HG02588 (cell line): ENCODE results near the gene ALLC.

Source experiments
- ATAC-seq: cut with Tn5 transposase; IDR thresholded peaks from one replicate; pipeline ENCODE4 v1.9.1; 2021; ENCODE audit warnings: mild to moderate bottlenecking, moderate library complexity; ENCODE audit not compliant: unreplicated experiment

ALLC gene

DNA sequence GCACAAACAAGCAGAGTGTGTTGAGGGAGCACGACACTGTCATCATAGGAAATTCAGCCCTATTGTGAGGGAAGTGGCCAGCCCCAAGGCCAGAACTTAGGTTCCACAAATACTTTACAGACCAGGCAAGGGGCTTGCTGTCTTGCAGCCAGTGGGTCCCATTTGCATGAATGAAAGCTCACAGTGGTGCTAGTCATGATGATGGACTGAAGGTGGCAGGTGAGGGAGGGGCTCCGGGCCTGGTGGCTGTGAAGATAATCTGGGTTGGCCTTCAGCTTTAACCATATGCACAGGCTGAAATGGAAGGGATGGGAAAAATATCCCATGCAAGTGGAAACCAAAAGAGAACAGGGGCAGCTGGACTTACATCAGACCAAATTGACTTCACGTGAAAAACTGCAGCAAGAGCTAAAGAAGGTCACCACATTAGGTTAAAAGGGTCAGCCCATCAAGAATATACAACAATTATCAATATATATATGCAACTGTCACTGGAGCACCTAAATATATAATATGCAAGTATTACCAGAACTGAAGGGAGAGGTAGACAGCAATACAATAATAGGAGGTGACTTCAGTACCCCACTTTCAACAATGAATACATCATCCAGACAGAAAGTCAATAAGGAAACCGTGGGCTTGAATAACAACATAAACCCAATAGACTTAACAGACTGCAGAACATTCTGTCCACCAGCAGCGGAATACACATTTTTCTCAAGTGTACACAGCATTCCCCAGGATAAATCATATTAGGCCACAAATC is 84.9 kb downstream of the ALLC start:
- ATAC-seq = no peak

DNA sequence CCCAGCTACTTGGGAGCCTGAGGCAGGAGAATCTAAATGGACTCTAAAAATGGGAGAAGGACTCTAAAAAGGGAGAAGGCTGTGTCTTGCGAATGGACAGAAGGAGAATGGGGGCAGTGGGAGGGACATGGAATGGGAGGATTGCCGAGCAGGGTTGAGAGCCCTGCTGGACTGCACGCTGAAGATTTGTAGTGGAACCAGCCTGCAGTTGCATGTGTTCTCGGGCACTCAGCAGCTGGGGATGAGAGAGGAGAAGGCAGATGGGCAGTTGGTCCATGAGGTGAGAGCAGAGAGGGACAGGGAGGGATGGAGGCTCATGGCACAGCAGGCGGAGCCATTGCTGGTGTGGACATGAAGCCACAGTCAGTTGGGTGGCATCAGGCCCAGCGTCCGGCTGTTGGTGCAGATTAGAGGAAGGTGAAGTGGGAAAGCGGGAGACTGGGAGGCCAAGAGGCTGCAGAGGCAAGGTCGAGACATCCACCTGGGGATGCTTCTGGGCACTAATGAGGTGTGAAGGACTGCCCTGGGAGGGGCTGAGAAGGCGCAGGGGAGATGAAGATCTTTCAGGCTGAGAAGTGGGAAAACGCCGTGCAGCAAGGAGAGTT is 86.1 kb downstream of the ALLC start:
- no peak for ATAC-seq

DNA sequence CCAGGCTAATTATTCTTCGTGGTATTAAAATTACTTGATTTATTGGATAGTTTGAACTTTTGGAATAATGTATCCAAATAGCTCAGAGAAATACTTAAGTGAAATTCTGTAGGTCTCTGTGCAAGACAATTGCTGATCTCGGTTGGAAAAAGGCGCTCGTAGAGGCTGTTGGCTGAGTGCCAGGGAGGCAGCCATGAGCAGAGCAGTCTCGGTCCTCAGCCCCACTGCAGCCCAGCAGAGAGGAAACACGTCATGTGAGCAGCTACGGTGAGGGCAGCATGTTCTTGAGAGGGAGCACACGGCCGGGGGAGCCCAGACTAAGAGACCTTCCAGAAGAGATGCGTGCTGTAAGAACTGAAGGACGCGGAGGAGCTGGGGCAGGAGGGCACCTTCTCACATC is 87.9 kb downstream of the ALLC start:
- ATAC-seq = no peak

DNA sequence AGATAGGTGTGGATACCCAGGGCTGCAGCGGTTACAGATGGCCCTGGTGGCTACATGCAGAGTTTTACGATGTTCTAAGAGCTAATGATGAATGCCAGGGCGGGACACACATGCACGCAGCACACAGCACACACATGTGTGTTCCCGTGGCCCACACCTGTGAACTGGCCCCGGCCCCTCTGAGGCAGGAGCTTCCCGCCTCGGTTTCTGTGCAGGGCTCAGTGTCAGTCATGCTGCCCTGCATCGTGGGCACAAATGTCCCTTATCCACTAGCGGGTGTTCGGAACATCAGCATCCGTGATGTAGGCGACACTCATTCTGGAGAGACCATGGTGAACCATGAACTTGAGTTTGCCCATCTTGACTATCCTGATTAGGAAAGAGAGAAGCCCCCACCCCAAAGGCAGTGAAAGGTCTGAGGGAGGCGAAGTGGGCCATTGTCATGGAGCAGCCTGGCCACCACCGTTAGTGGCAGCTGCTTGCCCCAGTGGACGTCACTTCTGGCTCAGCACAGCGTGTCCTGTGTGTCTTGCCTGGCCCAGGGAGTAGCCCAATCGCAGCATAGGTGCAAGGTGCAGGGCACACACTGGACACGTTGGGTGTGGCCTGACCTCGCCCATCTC is 89.1 kb downstream of the ALLC start:
- ATAC-seq = no peak

DNA sequence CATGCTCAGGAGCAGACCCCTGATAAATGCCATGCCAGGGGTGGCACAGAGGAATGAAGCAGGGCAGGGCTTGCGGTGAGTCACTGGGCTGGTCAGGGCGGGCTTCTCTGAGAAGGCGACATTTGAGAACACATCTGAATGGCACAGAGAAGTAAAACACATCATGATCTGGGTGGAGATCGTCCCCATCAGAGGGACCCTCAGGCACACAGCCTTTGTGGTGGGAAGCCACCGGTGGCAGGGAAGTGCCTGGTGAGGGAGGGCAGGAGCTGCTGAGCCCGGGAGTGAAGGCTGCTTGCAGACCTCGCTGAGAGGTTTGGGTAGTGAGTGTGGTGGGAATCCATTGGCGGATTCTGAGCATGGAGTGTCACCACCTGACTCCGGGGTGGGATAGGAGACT is 89.8 kb downstream of the ALLC start:
- no peak for ATAC-seq

DNA sequence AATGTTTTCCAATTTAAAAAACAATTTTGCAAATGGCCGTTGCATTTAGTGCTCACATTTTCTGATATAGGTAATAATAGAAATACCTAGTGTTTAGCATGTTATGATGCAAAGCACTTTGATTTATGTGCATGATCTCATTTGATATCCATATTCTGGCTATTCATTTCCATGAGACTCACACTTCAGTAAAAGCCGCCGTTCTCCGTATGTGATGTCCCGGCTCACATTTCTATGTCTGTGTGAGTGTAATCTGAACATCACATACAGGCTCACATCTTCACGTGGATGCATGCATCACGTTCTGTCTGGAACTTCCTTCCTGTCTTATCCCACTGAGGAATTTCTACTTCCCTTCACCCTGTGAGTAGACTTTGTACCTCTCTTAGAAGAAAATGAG is 91.2 kb downstream of the ALLC start:
- no peak for ATAC-seq

GRCh38 chr2:3751251-3751650 is 93.3 kb downstream of the ALLC start:
- ATAC-seq = no peak

DNA sequence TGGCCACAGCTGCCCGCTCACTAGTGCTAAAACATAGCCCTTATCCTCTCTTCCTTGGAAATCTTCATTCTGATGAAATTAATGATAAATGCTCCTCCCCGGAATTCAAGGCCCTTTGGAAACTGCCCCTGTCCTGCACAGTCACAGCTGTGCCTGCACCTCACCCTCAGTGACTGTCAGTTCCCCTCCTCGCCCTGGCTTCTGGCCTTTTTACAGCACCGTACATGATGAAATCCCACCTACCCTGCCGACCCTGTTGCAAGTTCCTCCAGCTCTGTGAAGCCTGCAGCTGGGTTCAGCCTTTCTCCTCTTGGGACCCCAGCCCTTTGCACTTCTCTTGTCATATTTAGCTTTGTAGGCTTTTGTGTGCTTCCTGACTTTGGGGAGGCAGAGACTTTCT is 93.8 kb downstream of the ALLC start:
- no peak for ATAC-seq
